HG03558 (cell line): ENCODE data around the gene BEST2.
A peak's percentile ranks its signal among the peaks of the same experiment; 100 is the strongest.

Source experiments
- ATAC-seq: cut with Tn5 transposase; IDR thresholded peaks from one replicate; pipeline ENCODE4 v1.9.1; 2021; ENCODE audit warnings: moderate number of reproducible peaks; ENCODE audit not compliant: unreplicated experiment; ENCODE audit errors: extremely low read depth

BEST2 gene

DNA sequence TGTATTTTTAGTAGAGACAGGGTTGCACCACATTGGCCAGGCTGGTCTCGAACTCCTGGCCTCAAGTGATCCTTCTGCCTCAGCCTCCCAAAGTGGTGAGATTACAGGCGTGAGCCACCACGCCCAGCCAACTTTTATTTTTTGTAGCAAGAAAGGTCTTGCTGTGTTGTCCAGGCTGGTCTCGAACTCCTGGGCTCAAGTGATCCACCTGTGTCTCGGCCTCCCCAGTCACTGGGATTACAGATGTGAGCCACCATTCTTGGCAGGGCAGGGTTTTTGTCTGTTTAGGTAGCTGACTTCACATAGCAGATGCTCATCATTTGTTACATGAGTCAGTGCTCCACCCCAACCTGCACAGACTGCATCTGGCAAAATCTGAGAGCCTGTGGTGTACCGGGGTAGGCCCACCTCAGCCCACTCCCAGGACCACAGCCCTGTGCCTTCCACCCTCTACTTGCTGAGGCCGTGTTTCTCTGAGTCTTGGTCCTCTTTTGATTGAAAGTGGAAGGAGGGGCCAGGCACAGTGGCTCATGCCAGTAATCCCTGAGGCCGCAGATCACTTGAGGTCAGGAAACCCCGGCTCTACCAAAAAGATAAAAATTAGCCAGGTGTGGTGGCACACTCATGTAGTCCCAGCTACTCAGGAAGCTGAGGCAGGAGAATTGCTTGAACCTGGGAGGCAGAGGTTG, 23.7 kb upstream of the BEST2 start:
- ATAC-seq: no peak

GRCh38 chr19:12730064-12730463, 21.5 kb upstream of the BEST2 start:
- no peak for ATAC-seq

- no peak for ATAC-seq
Observed at GRCh38 chr19:12731337-12731736, 20.3 kb upstream of the BEST2 start.

GRCh38 chr19:12733369-12734214, 18.0 kb upstream of the BEST2 start:
- no peak for ATAC-seq

DNA sequence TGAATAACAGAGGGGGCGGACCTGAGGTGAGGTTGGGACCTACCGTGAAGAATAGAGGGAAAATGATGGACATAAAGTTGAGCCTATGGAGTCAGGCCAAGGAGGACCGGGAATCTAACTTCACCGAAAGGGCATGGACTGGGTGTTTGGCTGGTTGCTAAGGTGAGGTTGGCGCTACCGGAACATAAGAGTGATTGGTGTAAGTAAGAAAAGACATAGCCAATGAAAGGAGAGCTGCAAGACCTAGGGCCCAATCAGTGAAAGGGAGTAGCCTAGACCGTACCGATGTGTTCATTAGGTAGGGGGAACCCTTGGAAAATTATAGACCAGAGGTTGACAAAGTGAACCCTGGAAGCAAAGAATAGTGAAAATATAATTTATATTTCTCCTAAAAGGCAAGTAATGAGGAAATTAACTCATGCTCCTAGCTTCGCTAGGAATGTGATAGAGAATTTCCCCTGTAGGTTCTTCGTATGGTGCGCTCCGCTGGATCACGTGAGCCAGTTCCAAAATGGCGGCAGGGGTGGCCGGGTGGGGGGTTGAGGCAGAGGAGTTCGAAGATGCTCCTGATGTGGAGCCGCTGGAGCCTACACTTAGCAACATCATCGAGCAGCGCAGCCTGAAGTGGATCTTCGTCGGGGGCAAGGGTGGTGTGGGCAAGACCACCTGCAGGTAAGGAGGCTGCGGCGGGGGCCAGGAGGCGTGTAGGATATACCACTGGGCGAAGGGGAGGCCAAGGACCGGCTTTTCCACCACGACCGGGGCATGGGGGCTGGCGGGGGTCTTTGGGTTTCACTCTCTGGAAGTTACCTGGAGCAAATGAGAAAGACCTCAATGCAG, 14.4 kb upstream of the BEST2 start, which contains the start of gene GET3:
TSS of gene GET3 (plus strand) at position 503 of the 840 bp plus-strand sequence. CDS start at position 512, 9 bp downstream.
- peak; percentile 49 for ATAC-seq

- ATAC-seq: no peak
Observed at GRCh38 chr19:12737835-12738351, 13.7 kb upstream of the BEST2 start.

DNA sequence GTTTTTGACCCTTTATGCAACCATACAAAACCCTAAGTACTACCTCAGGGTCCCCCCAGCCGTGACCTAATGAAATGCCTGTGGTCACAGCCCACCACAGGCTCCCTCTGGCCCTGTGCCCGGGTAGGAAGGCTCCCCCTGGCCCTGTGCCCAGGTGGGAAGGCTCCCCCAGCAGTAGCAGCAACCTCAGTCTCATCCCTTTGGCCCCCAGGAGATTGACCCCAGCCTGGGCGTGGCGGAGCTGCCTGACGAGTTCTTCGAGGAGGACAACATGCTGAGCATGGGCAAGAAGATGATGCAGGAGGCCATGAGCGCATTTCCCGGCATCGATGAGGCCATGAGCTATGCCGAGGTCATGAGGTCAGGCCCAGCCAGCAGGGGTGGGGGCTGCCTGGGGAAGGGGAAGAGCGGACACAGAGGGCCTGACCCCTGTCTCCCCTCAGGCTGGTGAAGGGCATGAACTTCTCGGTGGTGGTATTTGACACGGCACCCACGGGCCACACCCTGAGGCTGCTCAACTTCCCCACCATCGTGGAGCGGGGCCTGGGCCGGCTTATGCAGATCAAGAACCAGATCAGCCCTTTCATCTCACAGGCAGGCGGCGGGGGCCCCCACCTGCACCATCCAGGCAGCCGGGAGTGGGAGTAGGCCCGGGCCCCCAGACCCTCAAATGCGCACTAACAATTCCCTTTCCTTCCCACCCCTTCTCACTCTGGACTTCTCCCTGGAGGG, 6.3 kb upstream of the BEST2 start:
- no peak for ATAC-seq

- no peak for ATAC-seq
Observed at GRCh38 chr19:12748489-12748888, 3.1 kb upstream of the BEST2 start.

- no peak for ATAC-seq
Observed at GRCh38 chr19:12749938-12750521, 1.6 kb upstream of the BEST2 start.

DNA sequence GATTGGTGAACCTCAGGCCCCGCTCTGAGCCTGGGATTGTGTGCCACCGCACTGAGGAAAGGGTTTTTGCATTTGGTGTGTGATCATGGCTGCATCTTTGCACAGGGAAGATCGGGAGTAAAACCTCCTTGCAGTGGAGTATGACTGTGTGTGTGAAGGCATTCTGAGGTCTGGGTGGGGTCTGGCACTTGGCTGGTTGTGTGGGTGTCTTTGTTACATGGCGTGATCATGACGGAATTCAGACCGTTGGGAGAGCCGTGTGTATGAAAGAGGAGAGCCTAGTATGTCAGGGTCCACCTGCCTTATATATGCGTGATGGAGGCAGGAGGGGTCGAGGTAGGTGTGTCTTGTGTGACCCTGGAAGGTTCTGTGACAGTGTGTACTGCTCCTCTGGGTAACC, 740 bp upstream of the BEST2 start:
- ATAC-seq: no peak

GRCh38 chr19:12752056-12752781, 628 bp downstream of the BEST2 start:
- no peak for ATAC-seq

- no peak for ATAC-seq
Observed at GRCh38 chr19:12754465-12755196, 3.0 kb downstream of the BEST2 start.

DNA sequence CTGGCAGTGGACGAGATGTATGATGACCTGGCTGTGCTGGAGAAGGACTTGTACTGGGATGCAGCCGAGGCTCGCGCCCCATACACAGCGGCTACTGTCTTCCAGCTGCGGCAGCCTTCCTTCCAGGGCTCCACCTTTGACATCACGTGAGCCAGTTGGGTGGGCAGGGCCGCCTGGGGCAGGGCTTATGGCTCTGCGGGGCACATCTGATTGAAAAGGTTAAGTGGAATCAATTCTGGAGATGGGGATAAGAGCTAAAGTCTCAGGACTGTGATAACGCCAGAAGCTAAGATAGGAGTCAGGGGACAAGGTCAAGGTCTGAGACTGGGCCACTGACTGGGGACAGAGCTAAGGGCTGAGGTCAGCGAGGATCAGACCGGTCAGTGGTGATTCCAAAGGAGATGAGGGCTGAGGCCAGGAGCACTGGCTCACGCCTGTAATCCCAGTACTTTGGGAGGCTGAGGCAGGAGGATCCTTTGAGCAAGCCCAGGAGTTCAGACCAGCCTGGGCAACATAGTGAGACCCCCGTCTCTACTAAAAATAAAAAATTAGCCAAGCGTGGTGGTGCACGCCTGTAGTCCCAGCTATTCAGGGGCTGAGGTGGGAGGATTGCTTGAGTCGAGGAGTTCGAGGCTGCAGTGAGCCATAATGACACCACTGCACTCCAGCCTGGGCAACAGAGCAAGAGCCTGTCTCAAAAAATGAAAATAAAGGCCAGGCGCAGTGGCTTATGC, 4.7 kb downstream of the BEST2 start:
- no peak for ATAC-seq

DNA sequence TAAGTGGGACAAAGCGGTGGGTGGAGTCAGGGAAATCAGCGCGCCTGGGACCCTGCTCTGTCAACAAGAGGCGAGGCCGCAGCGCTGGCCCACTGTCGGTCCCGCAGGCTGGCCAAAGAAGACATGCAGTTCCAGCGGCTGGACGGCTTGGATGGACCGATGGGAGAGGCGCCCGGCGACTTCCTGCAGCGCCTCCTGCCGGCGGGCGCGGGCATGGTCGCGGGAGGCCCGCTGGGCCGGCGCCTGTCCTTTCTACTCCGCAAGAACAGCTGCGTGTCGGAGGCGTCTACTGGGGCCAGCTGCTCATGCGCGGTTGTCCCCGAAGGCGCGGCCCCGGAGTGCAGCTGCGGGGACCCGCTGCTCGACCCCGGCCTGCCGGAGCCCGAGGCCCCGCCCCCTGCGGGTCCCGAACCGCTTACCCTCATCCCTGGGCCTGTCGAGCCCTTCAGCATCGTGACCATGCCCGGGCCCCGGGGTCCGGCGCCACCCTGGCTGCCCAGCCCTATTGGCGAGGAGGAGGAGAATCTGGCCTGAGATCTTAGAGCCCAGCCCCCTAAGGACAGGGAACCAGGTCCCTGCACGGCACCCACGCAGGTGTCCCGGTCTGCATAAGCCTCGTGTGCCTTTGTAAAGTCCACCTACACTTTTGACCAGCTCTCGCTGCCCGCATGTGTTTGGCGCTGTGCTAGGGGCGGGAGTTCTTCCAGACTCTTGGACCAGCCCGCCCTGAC, 6.1 kb downstream of the BEST2 start:
- no peak for ATAC-seq

- no peak for ATAC-seq
Observed at GRCh38 chr19:12759686-12760085, 8.1 kb downstream of the BEST2 start.

DNA sequence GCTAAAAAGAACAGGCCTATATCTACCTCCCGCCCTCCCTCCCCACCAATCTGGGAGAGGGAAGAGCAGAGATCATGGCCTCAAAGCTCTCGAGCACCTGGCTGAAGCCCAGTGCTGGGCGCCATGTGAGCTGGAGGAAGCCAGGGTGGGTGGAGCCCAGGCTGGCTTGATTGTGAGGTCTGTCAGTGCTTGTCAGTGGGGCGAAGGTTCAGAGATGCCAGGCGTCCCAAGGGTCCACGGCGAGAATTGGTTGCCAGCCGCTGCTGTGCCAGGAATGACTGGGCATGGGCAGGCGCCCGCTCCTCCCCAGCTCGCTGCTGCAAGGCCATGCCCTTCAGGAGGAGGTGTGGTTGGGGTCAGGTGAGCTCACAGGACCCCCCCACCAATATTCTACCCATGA, 11.5 kb downstream of the BEST2 start:
- ATAC-seq: no peak

DNA sequence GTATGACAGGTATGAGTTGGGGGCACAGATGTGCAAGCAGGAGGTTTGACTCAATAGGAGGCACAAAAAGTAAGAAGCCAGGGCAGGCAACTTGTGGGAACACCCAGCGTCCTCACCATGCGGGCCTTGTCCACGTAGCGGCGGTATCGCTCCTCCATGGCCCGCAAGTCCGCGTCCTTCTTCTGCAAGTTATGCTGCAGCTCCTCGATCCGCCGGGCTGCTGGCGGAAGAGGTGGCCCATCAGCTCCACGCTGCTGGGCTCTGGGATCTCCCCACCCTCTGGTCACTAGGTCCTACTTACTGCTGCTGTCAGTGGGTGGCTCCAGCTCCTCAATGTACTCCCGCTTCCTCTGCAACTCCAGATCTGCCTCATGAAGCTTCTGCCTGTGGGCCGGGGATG, 13.1 kb downstream of the BEST2 start:
- ATAC-seq: no peak
